ENCODE results near the gene PTPRR.

- no peak for TF ChIP-seq CTCF (IDR thresholded peaks at IDR 0.05; ENCODE audit: low read depth, low read length)
- no peak for TF ChIP-seq MYC (IDR thresholded peaks at IDR 0.05; ENCODE audit: low read depth, low read length)
- TF ChIP-seq POLR2A (IDR thresholded peaks at IDR 0.05; ENCODE audit: extremely low read depth, insufficient read length): no peak
Observed at GRCh38 chr12:70691018-70691672, 229.4 kb downstream of the PTPRR start.
